Upper lobe of left lung (tissue), 6 donors: ENCODE results near the gene DDX27. TPM values are rescaled to one million over a fixed set of nuclear protein-coding genes. Genes with fewer than 3 reads are reported as not detected.

ENCODE experiments used
- ATAC-seq, 2 donors: fragments of 200-7000 bp; cut with Tn5 transposase; one replicate each; pipeline ENCODE4 v1.9.1; 2022; ENCODE audit warnings: mild to moderate bottlenecking in 2 of 2, moderate library complexity in 2 of 2; ENCODE audit not compliant: low FRiP score in 2 of 2
- DNase-seq, 2 donors: peaks; one replicate each; pipeline ENCODE4 v3.0.0-alpha.2; 2019 to 2020
- H3K27ac ChIP-seq, 4 donors: fragments of 200-600 bp; sonication (generic); one replicate each; pipeline ENCODE4 v1.5.1; 2016 to 2019
- H3K27me3 ChIP-seq, 4 donors: fragments of 200-600 bp; sonication (generic); one replicate each; pipeline ENCODE4 v1.5.1; 2017 to 2019
- H3K36me3 ChIP-seq, 4 donors: fragments of 200-600 bp; sonication (generic); one replicate each; pipeline ENCODE4 v1.5.1; 2016 to 2019
- H3K4me1 ChIP-seq, 4 donors: fragments of 200-600 bp; sonication (generic); one replicate each; pipeline ENCODE4 v1.5.1; 2018 to 2019
- H3K4me3 ChIP-seq, 4 donors: fragments of 200-600 bp; sonication (generic); one replicate each; pipeline ENCODE4 v1.5.1; 2017 to 2019; ENCODE audit warnings: mild to moderate bottlenecking in 2 of 4, moderate library complexity in 1 of 4
- H3K9me3 ChIP-seq, 4 donors: fragments of 200-600 bp; sonication (generic); one replicate each; pipeline ENCODE4 v1.5.1; 2018 to 2019
- CTCF ChIP-seq, 6 experiments: fragments of 450-650 bp in 4 of 6; fragments of 200-600 bp in 2 of 6; sonication (generic) in 2 of 6; IDR thresholded peaks; one replicate each; pipeline ENCODE4 v1.5.1; 2016 to 2019; ENCODE audit warnings: antibody characterized with exemption in 6 of 6
- EP300 ChIP-seq, 4 donors: sonication (generic); formaldehyde crosslinking; IDR thresholded peaks; one replicate each; pipeline ENCODE4 v1.5.1; 2017; ENCODE audit warnings: antibody characterized with exemption in 4 of 4, control low read depth in 2 of 4
- POLR2A ChIP-seq, 4 donors: fragments of 450-650 bp; IDR thresholded peaks; one replicate each; pipeline ENCODE4 v1.5.1; 2016 to 2017; ENCODE audit warnings: antibody characterized with exemption in 4 of 4, mild to moderate bottlenecking in 2 of 4
- POLR2AphosphoS5 ChIP-seq, 2 donors: sonication (generic); formaldehyde crosslinking; IDR thresholded peaks; one replicate each; pipeline ENCODE4 v1.5.1; 2017; ENCODE audit warnings: antibody characterized with exemption in 2 of 2
- WGBS, 2 donors: methylation state at CpG; one replicate each; pipeline ENCODE4 v1.1.5; 2017 to 2018; 5-methylcytosine and 5-hydroxymethylcytosine counted together
- total RNA-seq, 6 donors: library from RNA; depleted of rRNA in 4 of 6; stranded (reverse); fragments of >200 nt in 4 of 6; gene quantifications; one replicate each; pipeline versions ENCODE4 v1.1.0 to v1.2.1, GENCODE V29; 2016 to 2021
- donor health status: DM: no; HTN: no; CAD: no; lungs with moderate emphysema.
- donor health status: DM: no; HTN: yes; CAD: no; lungs with severe emphysema.

Gene DDX27
- total RNA-seq, 6 donors from 2014 or later: 26.7 to 43.0 (median 31.0) TPM

GRCh38 chr20:49286689-49287551 is 67.7 kb downstream of the DDX27 start:
- Histone ChIP-seq H3K36me3 (peaks cover 55 to 100% (median 97%) of the 10 kb centered on the region in 4 donors), H3K4me1 (peaks cover 18 to 49% (median 37%) of the 10 kb centered on the region in 4 donors), H3K4me3 (no peak overlapping the region), H3K27me3 (no peaks in the 10 kb centered on the region), H3K27ac (peak overlapping the region; percentile 31 to 70 (median 66)), H3K9me3 (peaks cover 9 to 44% (median 25%) of the 10 kb centered on the region in 4 donors)
- TF ChIP-seq EP300 (IDR thresholded peaks at IDR 0.05) (no peak), CTCF (IDR thresholded peaks at IDR 0.05) (no peak), POLR2A (IDR thresholded peaks at IDR 0.05) (no peak), POLR2AphosphoS5 (IDR thresholded peaks at IDR 0.05) (no peak)
- ATAC-seq (no peak), DNase-seq (no peak)
- WGBS, 2 donors: 85 to 90% methylated on average over 16 of the region's 16 CpGs

- peak overlapping the region; percentile 31 to 70 (median 66) for H3K27ac ChIP-seq
- no peaks in the 10 kb centered on the region for H3K27me3 ChIP-seq
- DNase-seq: no peak
- peaks cover 48 to 100% (median 92%) of the 10 kb centered on the region in 4 donors for H3K36me3 ChIP-seq
- peaks cover 10 to 41% (median 31%) of the 10 kb centered on the region in 4 donors for H3K4me1 ChIP-seq
- TF ChIP-seq POLR2A (IDR thresholded peaks at IDR 0.05) (no peak), POLR2AphosphoS5 (IDR thresholded peaks at IDR 0.05) (no peak), EP300 (IDR thresholded peaks at IDR 0.05) (no peak), CTCF (IDR thresholded peaks at IDR 0.05) (no peak)
- no peak for ATAC-seq
- no peak overlapping the region for H3K4me3 ChIP-seq
- peaks cover 9 to 39% (median 25%) of the 10 kb centered on the region in 4 donors for H3K9me3 ChIP-seq
Observed at GRCh38 chr20:49287555-49288249, 68.5 kb downstream of the DDX27 start.

- peak overlapping the region in 3 of 4 donors; percentile 65 to 70 (median 66) for H3K27ac ChIP-seq
- DNase-seq (no peak), ATAC-seq (no peak)
- TF ChIP-seq POLR2AphosphoS5 (IDR thresholded peaks at IDR 0.05): no peak
- no peak for TF ChIP-seq POLR2A (IDR thresholded peaks at IDR 0.05)
- no peak for TF ChIP-seq EP300 (IDR thresholded peaks at IDR 0.05)
- no peak for TF ChIP-seq CTCF (IDR thresholded peaks at IDR 0.05)
- no peaks in the 10 kb centered on the region for H3K27me3 ChIP-seq
- WGBS, 2 donors: 89 to 91% methylated on average over 2 of the region's 2 CpGs
- peaks cover 5 to 36% (median 25%) of the 10 kb centered on the region in 4 donors for H3K4me1 ChIP-seq
- H3K9me3 ChIP-seq: peaks cover 9 to 36% (median 24%) of the 10 kb centered on the region in 4 donors
- peaks cover 45 to 97% (median 86%) of the 10 kb centered on the region in 4 donors for H3K36me3 ChIP-seq
- H3K4me3 ChIP-seq: peak overlapping the region in 1 of 4 donors; percentile 3
Observed at GRCh38 chr20:49288250-49288751, 69.1 kb downstream of the DDX27 start.

GRCh38 chr20:49288784-49289696 is 69.8 kb downstream of the DDX27 start:
- peaks cover 9 to 36% (median 24%) of the 10 kb centered on the region in 4 donors for H3K9me3 ChIP-seq
- peak overlapping the region in 2 of 4 donors; percentile 65 to 70 for H3K27ac ChIP-seq
- peaks cover 0 to 30% (median 19%) of the 10 kb centered on the region in 4 donors for H3K4me1 ChIP-seq
- H3K36me3 ChIP-seq: peaks cover 38 to 89% (median 79%) of the 10 kb centered on the region in 4 donors
- ATAC-seq: peak in 1 of 2 donors; percentile 81
- 67 to 70% methylated on average over 10 of the region's 10 CpGs for whole genome bisulfite sequencing, 2 donors
- H3K4me3 ChIP-seq: peak overlapping the region in 1 of 4 donors; percentile 3
- TF ChIP-seq CTCF (IDR thresholded peaks at IDR 0.05): no peak
- no peak for TF ChIP-seq POLR2AphosphoS5 (IDR thresholded peaks at IDR 0.05)
- TF ChIP-seq EP300 (IDR thresholded peaks at IDR 0.05): no peak
- TF ChIP-seq POLR2A (IDR thresholded peaks at IDR 0.05): no peak
- DNase-seq: peak in 1 of 2 donors; percentile 31
- H3K27me3 ChIP-seq: no peaks in the 10 kb centered on the region
